Measurements from ENCODE around the gene TRIM13.
A peak's percentile ranks its signal among the peaks of the same experiment; 100 is the strongest.
"Not testable (repeated sequence)": the region's sequence is repeated elsewhere in the genome, so short reads cannot be mapped to it uniquely, and the experiment has no call there.

The TRIM13 gene

GRCh38 chr13:49980266-49980665 lies 16.6 kb upstream of the TRIM13 start:
- no peak overlapping the region for H3K4me3 Mint-ChIP-seq
- H3K9me3 Mint-ChIP-seq: no peaks in the 10 kb centered on the region
- ATAC-seq (replicated peaks) (no peak), DNase-seq (no peak)
- H3K4me1 Mint-ChIP-seq: peaks cover 3 to 29% of the 10 kb centered on the region in 2 donors
- H3K27ac Mint-ChIP-seq: no peak overlapping the region
- H3K27me3 Mint-ChIP-seq: no peaks in the 10 kb centered on the region
- H3K36me3 Mint-ChIP-seq: peaks cover 4 to 8% of the 10 kb centered on the region in 2 donors

- Mint-ChIP-seq H3K27ac (no peak overlapping the region), H3K4me1 (peaks cover 0 to 13% of the 10 kb centered on the region in 2 donors), H3K9me3 (no peaks in the 10 kb centered on the region), H3K36me3 (peaks cover 4 to 11% of the 10 kb centered on the region in 2 donors), H3K27me3 (no peaks in the 10 kb centered on the region), H3K4me3 (no peak overlapping the region)
- DNase-seq (no peak), ATAC-seq (replicated peaks) (no peak)
These were observed 11.7 kb upstream of the TRIM13 start for GRCh38 chr13:49985129-49985528.

- Mint-ChIP-seq H3K36me3 (peaks cover 5 to 10% of the 10 kb centered on the region in 2 donors), H3K27ac (no peak overlapping the region), H3K4me3 (no peak overlapping the region), H3K9me3 (no peaks in the 10 kb centered on the region), H3K27me3 (no peaks in the 10 kb centered on the region), H3K4me1 (peaks cover 0 to 7% of the 10 kb centered on the region in 2 donors)
- DNase-seq (no peak), ATAC-seq (replicated peaks) (no peak)
These were observed 10.4 kb upstream of the TRIM13 start for GRCh38 chr13:49986471-49986870.

- H3K27ac Mint-ChIP-seq; DNase-seq; H3K4me3 Mint-ChIP-seq; ATAC-seq (replicated peaks); H3K27me3 Mint-ChIP-seq; H3K9me3 Mint-ChIP-seq; H3K36me3 Mint-ChIP-seq: not testable (repeated sequence)
- H3K4me1 Mint-ChIP-seq: peaks cover 3 to 17% of the 10 kb centered on the region in 2 donors
These were observed 6.2 kb upstream of the TRIM13 start for GRCh38 chr13:49990612-49991011.

- Mint-ChIP-seq H3K27me3 (no peaks in the 10 kb centered on the region), H3K4me1 (peaks cover 8 to 25% of the 10 kb centered on the region in 2 donors), H3K36me3 (peaks cover 6 to 10% of the 10 kb centered on the region in 2 donors), H3K9me3 (no peaks in the 10 kb centered on the region), H3K27ac (no peak overlapping the region), H3K4me3 (no peak overlapping the region)
- ATAC-seq (replicated peaks) (no peak), DNase-seq (no peak)
These were observed 3.7 kb upstream of the TRIM13 start for GRCh38 chr13:49993111-49993510.

- Mint-ChIP-seq H3K4me3 (no peak overlapping the region), H3K36me3 (peaks cover 11 to 15% of the 10 kb centered on the region in 2 donors), H3K4me1 (peaks cover 11 to 30% of the 10 kb centered on the region in 2 donors), H3K27ac (no peak overlapping the region), H3K9me3 (no peaks in the 10 kb centered on the region), H3K27me3 (no peaks in the 10 kb centered on the region)
- ATAC-seq (replicated peaks) (no peak), DNase-seq (no peak)
These were observed 3.2 kb upstream of the TRIM13 start for GRCh38 chr13:49993666-49994065.

GRCh38 chr13:49995625-49996101 lies 1.2 kb upstream of the TRIM13 start:
- Mint-ChIP-seq H3K9me3 (no peaks in the 10 kb centered on the region), H3K4me1 (peaks cover 18 to 42% of the 10 kb centered on the region in 2 donors), H3K36me3 (peaks cover 19 to 26% of the 10 kb centered on the region in 2 donors), H3K27me3 (no peaks in the 10 kb centered on the region), H3K4me3 (peak overlapping the region; percentile 64 to 96), H3K27ac (peak overlapping the region; percentile 68)
- ATAC-seq (replicated peaks): peak in 1 of 2 donors; percentile 15
- peak; percentile 11 for DNase-seq

- H3K27ac Mint-ChIP-seq: peak overlapping the region; percentile 68
- peak; percentile 84 for DNase-seq
- H3K4me3 Mint-ChIP-seq: peak overlapping the region; percentile 64 to 96
- peaks cover 19 to 26% of the 10 kb centered on the region in 2 donors for H3K36me3 Mint-ChIP-seq
- H3K27me3 Mint-ChIP-seq: no peaks in the 10 kb centered on the region
- peak; percentile 63 to 69 for ATAC-seq (replicated peaks)
- peaks cover 18 to 49% of the 10 kb centered on the region in 2 donors for H3K4me1 Mint-ChIP-seq
- no peaks in the 10 kb centered on the region for H3K9me3 Mint-ChIP-seq
These were observed 504 bp upstream of the TRIM13 start for GRCh38 chr13:49996161-49996915.

- no peak for DNase-seq
- Mint-ChIP-seq H3K36me3 (peaks cover 16 to 20% of the 10 kb centered on the region in 2 donors), H3K4me3 (peak overlapping the region; percentile 85 to 96), H3K27ac (peak overlapping the region; percentile 82), H3K9me3 (no peaks in the 10 kb centered on the region), H3K4me1 (peaks cover 20 to 51% of the 10 kb centered on the region in 2 donors), H3K27me3 (no peaks in the 10 kb centered on the region)
- no peak for ATAC-seq (replicated peaks)
These were observed 1.1 kb downstream of the TRIM13 start for GRCh38 chr13:49997955-49998354.

- Mint-ChIP-seq H3K27me3 (no peaks in the 10 kb centered on the region), H3K27ac (peak overlapping the region; percentile 62), H3K4me3 (peak overlapping the region; percentile 85 to 96), H3K9me3 (no peaks in the 10 kb centered on the region), H3K4me1 (peaks cover 20 to 53% of the 10 kb centered on the region in 2 donors), H3K36me3 (peaks cover 16 to 21% of the 10 kb centered on the region in 2 donors)
- ATAC-seq (replicated peaks): no peak
- DNase-seq: no peak
These were observed 2.1 kb downstream of the TRIM13 start for GRCh38 chr13:49998714-49999624.

- ATAC-seq (replicated peaks) (no peak), DNase-seq (no peak)
- Mint-ChIP-seq H3K27me3 (no peaks in the 10 kb centered on the region), H3K27ac (no peak overlapping the region), H3K9me3 (peaks cover 0 to 5% of the 10 kb centered on the region in 2 donors), H3K36me3 (peaks cover 31 to 39% of the 10 kb centered on the region in 2 donors), H3K4me1 (peaks cover 22 to 50% of the 10 kb centered on the region in 2 donors), H3K4me3 (peak overlapping the region in 1 of 2 donors; percentile 11)
These were observed 4.4 kb downstream of the TRIM13 start for GRCh38 chr13:50001287-50001686.

GRCh38 chr13:50006426-50007135 lies 9.7 kb downstream of the TRIM13 start:
- Mint-ChIP-seq H3K27ac (peak overlapping the region; percentile 45), H3K9me3 (peaks cover 0 to 5% of the 10 kb centered on the region in 2 donors), H3K27me3 (no peaks in the 10 kb centered on the region), H3K4me3 (no peak overlapping the region), H3K36me3 (peaks cover 28 to 43% of the 10 kb centered on the region in 2 donors), H3K4me1 (peaks cover 13 to 20% of the 10 kb centered on the region in 2 donors)
- ATAC-seq (replicated peaks) (no peak), DNase-seq (no peak)

- H3K9me3 Mint-ChIP-seq: no peaks in the 10 kb centered on the region
- no peak overlapping the region for H3K4me3 Mint-ChIP-seq
- ATAC-seq (replicated peaks) (no peak), DNase-seq (no peak)
- no peaks in the 10 kb centered on the region for H3K27me3 Mint-ChIP-seq
- peaks cover 38 to 59% of the 10 kb centered on the region in 2 donors for H3K36me3 Mint-ChIP-seq
- H3K4me1 Mint-ChIP-seq: peaks cover 14 to 30% of the 10 kb centered on the region in 2 donors
- H3K27ac Mint-ChIP-seq: peak overlapping the region; percentile 47
These were observed 14.6 kb downstream of the TRIM13 start for GRCh38 chr13:50011461-50011860.

Measured in stimulated activated naive B cell treated with anti-CD40 and anti-IgM and Interleukin-4, amounts not matched to agents 10 μg/mL and 1 μg/mL and 100 μg/mL, for 72 hours (primary cell).